ENCODE measurements around the gene LSR.

GRCh38 chr19:35296644-35297514 is 48.1 kb downstream of the LSR start:
- TF ChIP-seq POLR2AphosphoS5 (IDR thresholded peaks at IDR 0.05; ENCODE audit: low read depth) (no peak), CTCF (IDR thresholded peaks at IDR 0.05; ENCODE audit: insufficient read depth, low read length) (no peak), GABPA (IDR thresholded peaks at IDR 0.05; ENCODE audit: low read depth) (no peak)

All from HL-60 (cell line).